ENCODE measurements around the gene ZNF423. TPM values are rescaled to one million over a fixed set of nuclear protein-coding genes. Genes with fewer than 3 reads are reported as not detected.

Gene ZNF423
- total and polyA plus RNA-seq, 2 experiments from 2014 or later, result 14.9 to 41.8 TPM

GRCh38 chr16:49537924-49538459 is 317.9 kb downstream of the ZNF423 start:
- no peaks in the 10 kb centered on the region for H3K36me3 Mint-ChIP-seq (ENCODE audit: low read depth)
- Histone ChIP-seq H3K36me3 (ENCODE audit: insufficient read depth) (no peaks in the 10 kb centered on the region; the same call in 1 of the 2 replicates), H3K4me3 (no peak overlapping the region), H3K27me3 (ENCODE audit: insufficient read depth) (no peaks in the 10 kb centered on the region), H4K20me1 (replicated peaks; ENCODE audit: insufficient read depth) (no peaks in the 10 kb centered on the region), H2AFZ (no peak overlapping the region), H3K4me2 (no peak overlapping the region), H3K4me1 (ENCODE audit: insufficient read depth) (no peaks in the 10 kb centered on the region), H3F3A (replicated peaks; ENCODE audit: low read depth) (no peaks in the 10 kb centered on the region), H3K79me2 (replicated peaks; ENCODE audit: insufficient read depth) (no peaks in the 10 kb centered on the region), H3K27ac (ENCODE audit: low read depth) (no peak overlapping the region), H3K9me2 (ENCODE audit: insufficient read depth) (no peaks in the 10 kb centered on the region)
- H3K4me3 Mint-ChIP-seq, result no peak overlapping the region
- no peaks in the 10 kb centered on the region for H3K9me3 Mint-ChIP-seq
- DNase-seq (ENCODE audit: low spot score) (no peak), ATAC-seq (peak; percentile 74)
- H3K27ac Mint-ChIP-seq, result no peak overlapping the region
- peaks cover 21% of the 10 kb centered on the region for H3K4me1 Mint-ChIP-seq
- TF ChIP-seq JUNB (IDR thresholded peaks at IDR 0.05; ENCODE audit: unreplicated experiment), result no peak
- TF ChIP-seq CTCF (conservative IDR thresholded peaks at IDR 0.05; ENCODE audit: low read depth in 2 of 2), result no peak
- TF ChIP-seq ZNF114 (CRISPR knock-in tag; IDR thresholded peaks at IDR 0.05), result no peak
- no peak for TF ChIP-seq EZH2phosphoT487 (IDR thresholded peaks at IDR 0.05; ENCODE audit: unreplicated experiment)
- no peak for TF ChIP-seq EZH2 (IDR thresholded peaks at IDR 0.05; ENCODE audit: low read depth, unreplicated experiment)
- H3K27me3 Mint-ChIP-seq (ENCODE audit: insufficient read depth, low read depth, poor library complexity), result peaks cover 5% of the 10 kb centered on the region

- no peaks in the 10 kb centered on the region for H3K9me3 Mint-ChIP-seq
- H3K4me3 Mint-ChIP-seq, result no peak overlapping the region
- Histone ChIP-seq H4K20me1 (replicated peaks; ENCODE audit: insufficient read depth) (no peaks in the 10 kb centered on the region), H3F3A (replicated peaks; ENCODE audit: low read depth) (no peaks in the 10 kb centered on the region), H3K4me2 (no peak overlapping the region), H3K79me2 (replicated peaks; ENCODE audit: insufficient read depth) (no peaks in the 10 kb centered on the region), H3K36me3 (ENCODE audit: insufficient read depth) (no peaks in the 10 kb centered on the region), H3K27me3 (ENCODE audit: insufficient read depth) (no peaks in the 10 kb centered on the region), H3K4me3 (no peak overlapping the region), H3K9me2 (ENCODE audit: insufficient read depth) (no peaks in the 10 kb centered on the region), H3K4me1 (ENCODE audit: insufficient read depth) (no peaks in the 10 kb centered on the region; the same call in 1 of the 2 replicates), H2AFZ (no peak overlapping the region), H3K27ac (ENCODE audit: low read depth) (no peak overlapping the region)
- H3K27me3 Mint-ChIP-seq (ENCODE audit: insufficient read depth, low read depth, poor library complexity), result peaks cover 10% of the 10 kb centered on the region
- DNase-seq (ENCODE audit: low spot score) (no peak), ATAC-seq (no peak)
- no peaks in the 10 kb centered on the region for H3K36me3 Mint-ChIP-seq (ENCODE audit: low read depth)
- H3K4me1 Mint-ChIP-seq, result peaks cover 43% of the 10 kb centered on the region
- no peak overlapping the region for H3K27ac Mint-ChIP-seq
- no peak for TF ChIP-seq EZH2 (IDR thresholded peaks at IDR 0.05; ENCODE audit: low read depth, unreplicated experiment)
- no peak for TF ChIP-seq CTCF (conservative IDR thresholded peaks at IDR 0.05; ENCODE audit: low read depth in 2 of 2)
- TF ChIP-seq STAT1 (IDR thresholded peaks at IDR 0.05; ENCODE audit: unreplicated experiment), result no peak
- no peak for TF ChIP-seq ETS1 (IDR thresholded peaks at IDR 0.05)
- no peak for TF ChIP-seq POLR2AphosphoS5 (IDR thresholded peaks at IDR 0.05; ENCODE audit: low read depth)
- no peak for TF ChIP-seq ZNF331 (CRISPR knock-in tag; IDR thresholded peaks at IDR 0.05; ENCODE audit: low read depth)
Observed at GRCh38 chr16:49534901-49535610, 320.9 kb downstream of the ZNF423 start.
